GM23338 (cell line): ENCODE data around the gene CITED4. TPM values are rescaled to one million over a fixed set of nuclear protein-coding genes. Genes with fewer than 3 reads are reported as not detected.

Source experiments
- ATAC-seq: fragments of 200-7000 bp; cut with Tn5 transposase; 3 replicates; pipeline ENCODE4 v1.9.1; 2020
- DNase-seq: peaks from one replicate; pipeline ENCODE4 v3.0.0-alpha.2; 2015; ENCODE audit warnings: low spot score
- H2AFZ ChIP-seq: fragments of 200-600 bp; sonication (generic); 2 replicates; pipeline ENCODE4 v1.8.0; 2016; ENCODE audit warnings: antibody characterized with exemption, mild to moderate bottlenecking, moderate library complexity
- H3F3A ChIP-seq: fragments of 200-600 bp; sonication (generic); replicated peaks from 2 replicates; pipeline ENCODE4 v1.8.0; 2017; ENCODE audit warnings: antibody characterized with exemption, mixed run types, low read depth
- H3K27ac ChIP-seq: fragments of 200-600 bp; sonication (generic); 2 replicates; pipeline ENCODE4 v1.6.1; 2016; ENCODE audit warnings: low read depth
- H3K27me3 ChIP-seq: fragments of 200-600 bp; sonication (generic); 2 replicates; pipeline ENCODE4 v1.8.0; 2016; ENCODE audit warnings: mild to moderate bottlenecking, mixed run types, moderate library complexity; ENCODE audit not compliant: insufficient read depth
- H3K36me3 ChIP-seq: fragments of 200-600 bp; sonication (generic); 2 replicates; pipeline ENCODE4 v1.8.0; 2016; ENCODE audit warnings: mild to moderate bottlenecking; ENCODE audit not compliant: insufficient read depth
- H3K4me1 ChIP-seq: fragments of 200-600 bp; sonication (generic); 2 replicates; pipeline ENCODE4 v1.8.0; 2016; ENCODE audit warnings: mild to moderate bottlenecking, moderate library complexity; ENCODE audit not compliant: insufficient read depth
- H3K4me2 ChIP-seq: fragments of 200-600 bp; sonication (generic); 2 replicates; pipeline ENCODE4 v1.7.1; 2017; ENCODE audit warnings: mixed run types
- H3K4me3 ChIP-seq: fragments of 200-600 bp; sonication (generic); 2 replicates; pipeline ENCODE4 v1.6.1; 2016; ENCODE audit warnings: mixed run types
- H3K79me2 ChIP-seq: fragments of 200-600 bp; sonication (generic); replicated peaks from 2 replicates; pipeline ENCODE4 v1.8.0; 2017; ENCODE audit warnings: mild to moderate bottlenecking; ENCODE audit not compliant: insufficient read depth
- H3K9me2 ChIP-seq: fragments of 200-600 bp; sonication (generic); 2 replicates; pipeline ENCODE4 v1.8.0; 2017; ENCODE audit not compliant: insufficient read depth
- H4K20me1 ChIP-seq: fragments of 200-600 bp; sonication (generic); replicated peaks from 2 replicates; pipeline ENCODE4 v1.8.0; 2017; ENCODE audit warnings: mild to moderate bottlenecking; ENCODE audit not compliant: insufficient read depth
- H3K27ac Mint-ChIP-seq: 2 replicates; pipeline ENCODE4 v1.8.0; 2020; ENCODE audit warnings: inconsistent platforms, mild to moderate bottlenecking, moderate library complexity, mixed read lengths
- H3K27me3 Mint-ChIP-seq: 3 replicates; pipeline ENCODE4 v1.8.0; 2022; ENCODE audit warnings: low read depth, mild to moderate bottlenecking, moderate library complexity, mixed read lengths, inconsistent platforms; ENCODE audit not compliant: insufficient read depth, poor library complexity
- H3K36me3 Mint-ChIP-seq: 3 replicates; pipeline ENCODE4 v1.8.0; 2021; ENCODE audit warnings: low read depth, mild to moderate bottlenecking, inconsistent platforms, moderate library complexity, mixed read lengths
- H3K4me1 Mint-ChIP-seq: 3 replicates; pipeline ENCODE4 v1.8.0; 2020; ENCODE audit warnings: mild to moderate bottlenecking, inconsistent platforms, mixed read lengths
- H3K4me3 Mint-ChIP-seq: 3 replicates; pipeline ENCODE4 v1.8.0; 2021; ENCODE audit warnings: moderate library complexity, mild to moderate bottlenecking, inconsistent platforms, mixed read lengths
- H3K9me3 Mint-ChIP-seq: 3 replicates; pipeline ENCODE4 v1.8.0; 2020; ENCODE audit warnings: moderate library complexity, mild to moderate bottlenecking, inconsistent platforms, mixed read lengths
- EZH2 ChIP-seq: fragments of 200-600 bp; sonication (generic); IDR thresholded peaks from one replicate; pipeline ENCODE4 v1.8.0; 2017; ENCODE audit warnings: antibody characterized with exemption, mild to moderate bottlenecking, low read depth; ENCODE audit not compliant: unreplicated experiment
- EZH2phosphoT487 ChIP-seq: fragments of 200-600 bp; sonication (generic); IDR thresholded peaks from one replicate; pipeline ENCODE4 v1.8.1; 2018; ENCODE audit warnings: antibody characterized with exemption; ENCODE audit not compliant: unreplicated experiment
- JUNB ChIP-seq: IDR thresholded peaks from one replicate; pipeline ENCODE4 v1.6.1; 2016; ENCODE audit warnings: antibody characterized with exemption; ENCODE audit not compliant: unreplicated experiment
- NANOG ChIP-seq: IDR thresholded peaks from 2 replicates; pipeline ENCODE4 v1.6.1; 2016; ENCODE audit warnings: antibody characterized with exemption, borderline replicate concordance
- POLR2AphosphoS5 ChIP-seq: IDR thresholded peaks from 2 replicates; pipeline ENCODE4 v1.6.1; 2016; ENCODE audit warnings: antibody characterized with exemption, low read depth
- STAT1 ChIP-seq: IDR thresholded peaks from one replicate; pipeline ENCODE4 v1.6.1; 2016; ENCODE audit warnings: antibody characterized with exemption; ENCODE audit not compliant: unreplicated experiment
- ZNF114 ChIP-seq: fragments of 250-450 bp; sonication (Bioruptor Pico); IDR thresholded peaks from 2 replicates; pipeline ENCODE4 v1.5.0; 2020; ENCODE audit warnings: mild to moderate bottlenecking, moderate library complexity
- ZNF331 ChIP-seq: fragments of 250-450 bp; sonication (Bioruptor Pico); IDR thresholded peaks from 2 replicates; pipeline ENCODE4 v1.5.0; 2020; ENCODE audit warnings: low read depth, mild to moderate bottlenecking, moderate library complexity
- polyA plus RNA-seq: library from polyadenylated mRNA; unstranded; fragments of >200 nt; fragmentation: Nextera tagmentation; extraction: Ambion mirVana; gene quantifications from 2 replicates; pipeline ENCODE4 v1.2.1, GENCODE V29; 2016
- total RNA-seq: library from RNA; depleted of rRNA; stranded (reverse); fragments of >200 nt; shearing (Covaris generic); gene quantifications from 2 replicates; pipeline ENCODE4 v1.2.3, GENCODE V29; 2014
- TF ChIP-seq, protein P1 (sequence below): fragments of 250-450 bp; sonication (Bioruptor Pico); IDR thresholded peaks from 2 replicates; pipeline ENCODE4 v1.5.0; 2020; ENCODE audit warnings: mild to moderate bottlenecking, moderate library complexity
- TF ChIP-seq, protein P2 (sequence below): IDR thresholded peaks from 2 replicates; pipeline ENCODE4 v1.6.1; 2016; ENCODE audit warnings: antibody characterized with exemption

The CITED4 gene
- total and polyA plus RNA-seq, 2 experiments from 2014 or later, result 2.9 to 18.7 TPM

DNA sequence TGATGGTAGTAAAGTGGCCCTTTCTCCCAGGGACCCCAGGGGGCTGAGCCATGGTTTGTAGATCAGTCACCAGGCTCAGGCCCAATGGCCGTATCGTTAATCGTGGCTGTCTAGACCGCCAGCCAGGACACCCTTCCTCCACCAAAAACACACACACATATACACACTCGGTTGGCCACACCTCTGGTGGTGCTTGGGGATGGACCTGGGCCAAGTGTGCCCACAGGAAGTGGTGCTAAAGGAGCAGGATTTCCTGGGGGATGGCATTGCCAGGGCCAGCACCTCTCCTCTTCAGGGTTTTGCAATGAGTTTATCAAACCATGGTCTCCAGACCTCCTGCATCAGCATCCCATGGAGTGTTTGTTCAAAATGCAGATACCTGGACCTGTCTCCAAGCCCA lies 36.2 kb downstream of the CITED4 start (continued):
- TF ChIP-seq, protein P1, sequence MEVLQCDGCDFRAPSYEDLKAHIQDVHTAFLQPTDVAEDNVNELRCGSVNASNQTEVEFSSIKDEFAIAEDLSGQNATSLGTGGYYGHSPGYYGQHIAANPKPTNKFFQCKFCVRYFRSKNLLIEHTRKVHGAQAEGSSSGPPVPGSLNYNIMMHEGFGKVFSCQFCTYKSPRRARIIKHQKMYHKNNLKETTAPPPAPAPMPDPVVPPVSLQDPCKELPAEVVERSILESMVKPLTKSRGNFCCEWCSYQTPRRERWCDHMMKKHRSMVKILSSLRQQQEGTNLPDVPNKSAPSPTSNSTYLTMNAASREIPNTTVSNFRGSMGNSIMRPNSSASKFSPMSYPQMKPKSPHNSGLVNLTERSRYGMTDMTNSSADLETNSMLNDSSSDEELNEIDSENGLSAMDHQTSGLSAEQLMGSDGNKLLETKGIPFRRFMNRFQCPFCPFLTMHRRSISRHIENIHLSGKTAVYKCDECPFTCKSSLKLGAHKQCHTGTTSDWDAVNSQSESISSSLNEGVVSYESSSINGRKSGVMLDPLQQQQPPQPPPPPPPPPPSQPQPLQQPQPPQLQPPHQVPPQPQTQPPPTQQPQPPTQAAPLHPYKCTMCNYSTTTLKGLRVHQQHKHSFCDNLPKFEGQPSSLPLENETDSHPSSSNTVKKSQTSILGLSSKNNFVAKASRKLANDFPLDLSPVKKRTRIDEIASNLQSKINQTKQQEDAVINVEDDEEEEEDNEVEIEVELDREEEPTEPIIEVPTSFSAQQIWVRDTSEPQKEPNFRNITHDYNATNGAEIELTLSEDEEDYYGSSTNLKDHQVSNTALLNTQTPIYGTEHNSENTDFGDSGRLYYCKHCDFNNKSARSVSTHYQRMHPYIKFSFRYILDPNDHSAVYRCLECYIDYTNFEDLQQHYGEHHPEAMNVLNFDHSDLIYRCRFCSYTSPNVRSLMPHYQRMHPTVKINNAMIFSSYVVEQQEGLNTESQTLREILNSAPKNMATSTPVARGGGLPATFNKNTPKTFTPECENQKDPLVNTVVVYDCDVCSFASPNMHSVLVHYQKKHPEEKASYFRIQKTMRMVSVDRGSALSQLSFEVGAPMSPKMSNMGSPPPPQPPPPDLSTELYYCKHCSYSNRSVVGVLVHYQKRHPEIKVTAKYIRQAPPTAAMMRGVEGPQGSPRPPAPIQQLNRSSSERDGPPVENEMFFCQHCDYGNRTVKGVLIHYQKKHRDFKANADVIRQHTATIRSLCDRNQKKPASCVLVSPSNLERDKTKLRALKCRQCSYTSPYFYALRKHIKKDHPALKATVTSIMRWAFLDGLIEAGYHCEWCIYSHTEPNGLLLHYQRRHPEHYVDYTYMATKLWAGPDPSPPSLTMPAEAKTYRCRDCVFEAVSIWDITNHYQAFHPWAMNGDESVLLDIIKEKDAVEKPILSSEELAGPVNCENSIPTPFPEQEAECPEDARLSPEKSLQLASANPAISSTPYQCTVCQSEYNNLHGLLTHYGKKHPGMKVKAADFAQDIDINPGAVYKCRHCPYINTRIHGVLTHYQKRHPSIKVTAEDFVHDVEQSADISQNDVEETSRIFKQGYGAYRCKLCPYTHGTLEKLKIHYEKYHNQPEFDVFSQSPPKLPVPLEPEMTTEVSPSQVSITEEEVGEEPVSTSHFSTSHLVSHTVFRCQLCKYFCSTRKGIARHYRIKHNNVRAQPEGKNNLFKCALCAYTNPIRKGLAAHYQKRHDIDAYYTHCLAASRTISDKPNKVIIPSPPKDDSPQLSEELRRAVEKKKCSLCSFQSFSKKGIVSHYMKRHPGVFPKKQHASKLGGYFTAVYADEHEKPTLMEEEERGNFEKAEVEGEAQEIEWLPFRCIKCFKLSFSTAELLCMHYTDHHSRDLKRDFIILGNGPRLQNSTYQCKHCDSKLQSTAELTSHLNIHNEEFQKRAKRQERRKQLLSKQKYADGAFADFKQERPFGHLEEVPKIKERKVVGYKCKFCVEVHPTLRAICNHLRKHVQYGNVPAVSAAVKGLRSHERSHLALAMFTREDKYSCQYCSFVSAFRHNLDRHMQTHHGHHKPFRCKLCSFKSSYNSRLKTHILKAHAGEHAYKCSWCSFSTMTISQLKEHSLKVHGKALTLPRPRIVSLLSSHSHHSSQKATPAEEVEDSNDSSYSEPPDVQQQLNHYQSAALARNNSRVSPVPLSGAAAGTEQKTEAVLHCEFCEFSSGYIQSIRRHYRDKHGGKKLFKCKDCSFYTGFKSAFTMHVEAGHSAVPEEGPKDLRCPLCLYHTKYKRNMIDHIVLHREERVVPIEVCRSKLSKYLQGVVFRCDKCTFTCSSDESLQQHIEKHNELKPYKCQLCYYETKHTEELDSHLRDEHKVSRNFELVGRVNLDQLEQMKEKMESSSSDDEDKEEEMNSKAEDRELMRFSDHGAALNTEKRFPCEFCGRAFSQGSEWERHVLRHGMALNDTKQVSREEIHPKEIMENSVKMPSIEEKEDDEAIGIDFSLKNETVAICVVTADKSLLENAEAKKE (CRISPR knock-in tag), result no peak
- no peak for TF ChIP-seq POLR2AphosphoS5
- TF ChIP-seq EZH2, result no peak

DNA sequence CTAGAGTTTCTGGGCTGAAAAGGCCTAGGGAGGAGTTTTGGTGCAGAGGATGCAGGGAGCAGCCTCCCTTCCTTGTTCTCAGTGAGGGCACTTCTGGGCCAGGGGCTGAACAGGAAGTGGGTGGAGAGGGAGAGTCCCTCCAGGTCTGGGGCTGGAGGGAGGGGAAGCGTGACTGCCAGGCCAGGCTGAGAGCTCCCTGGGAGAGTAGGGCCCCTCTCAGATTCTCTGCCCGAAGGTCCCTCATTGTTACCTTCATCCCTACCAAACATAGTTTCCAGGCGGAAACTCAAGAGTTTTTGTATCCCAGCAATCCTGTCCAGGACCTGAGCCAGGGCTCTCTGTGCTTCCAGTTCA lies 36.8 kb downstream of the CITED4 start:
- H3K4me2 ChIP-seq, result peak overlapping the region; percentile 35; the same call in 1 of the 2 replicates
- H2AFZ ChIP-seq, result no peak overlapping the region; the same call in 1 of the 2 replicates
- Mint-ChIP-seq H3K4me1 (peaks cover 21% of the 10 kb centered on the region), H3K4me3 (no peak overlapping the region), H3K36me3 (no peaks in the 10 kb centered on the region; the same call in 2 of the 3 replicates), H3K27me3 (peaks cover 13% of the 10 kb centered on the region), H3K27ac (peak overlapping the region; percentile 18), H3K9me3 (no peaks in the 10 kb centered on the region)
- H3K36me3 ChIP-seq, result no peaks in the 10 kb centered on the region
- H3F3A ChIP-seq, result no peaks in the 10 kb centered on the region
- H4K20me1 ChIP-seq, result no peaks in the 10 kb centered on the region
- DNase-seq (no peak), ATAC-seq (peak; percentile 61)
- H3K4me3 ChIP-seq, result no peak overlapping the region
- peak overlapping the region; percentile 52; the same call in 1 of the 2 replicates for H3K27ac ChIP-seq
- H3K9me2 ChIP-seq, result no peaks in the 10 kb centered on the region
- H3K79me2 ChIP-seq, result no peaks in the 10 kb centered on the region
- H3K27me3 ChIP-seq, result no peaks in the 10 kb centered on the region
- peaks cover 15% of the 10 kb centered on the region for H3K4me1 ChIP-seq
- no peak for TF ChIP-seq ZNF114
- TF ChIP-seq EZH2, result no peak
- no peak for TF ChIP-seq EZH2phosphoT487
- no peak for TF ChIP-seq NANOG
- no peak for TF ChIP-seq ZNF331 (CRISPR knock-in tag)
- no peak for TF ChIP-seq STAT1
- TF ChIP-seq, protein P1 (CRISPR knock-in tag), result no peak
- TF ChIP-seq, protein P2, sequence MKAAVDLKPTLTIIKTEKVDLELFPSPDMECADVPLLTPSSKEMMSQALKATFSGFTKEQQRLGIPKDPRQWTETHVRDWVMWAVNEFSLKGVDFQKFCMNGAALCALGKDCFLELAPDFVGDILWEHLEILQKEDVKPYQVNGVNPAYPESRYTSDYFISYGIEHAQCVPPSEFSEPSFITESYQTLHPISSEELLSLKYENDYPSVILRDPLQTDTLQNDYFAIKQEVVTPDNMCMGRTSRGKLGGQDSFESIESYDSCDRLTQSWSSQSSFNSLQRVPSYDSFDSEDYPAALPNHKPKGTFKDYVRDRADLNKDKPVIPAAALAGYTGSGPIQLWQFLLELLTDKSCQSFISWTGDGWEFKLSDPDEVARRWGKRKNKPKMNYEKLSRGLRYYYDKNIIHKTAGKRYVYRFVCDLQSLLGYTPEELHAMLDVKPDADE, result no peak
- TF ChIP-seq JUNB, result no peak
